Cerebellar cortex (tissue), 1 donor: ENCODE data around the gene KRT71.
A peak's percentile ranks its signal among the peaks of the same experiment; 100 is the strongest.

Source experiments
- DNase-seq: peaks from one replicate; pipeline ENCODE4 v3.0.0-alpha.2; 2015; ENCODE audit warnings: low spot score

KRT71 gene

GRCh38 chr12:52497975-52498374 lies 55.0 kb downstream of the KRT71 start:
- no peak for DNase-seq

- DNase-seq: no peak
Measured at GRCh38 chr12:52496590-52497071, 56.3 kb downstream of the KRT71 start.

- no peak for DNase-seq
Measured at GRCh38 chr12:52496054-52496453, 56.9 kb downstream of the KRT71 start.

GRCh38 chr12:52495389-52495788 lies 57.6 kb downstream of the KRT71 start:
- DNase-seq: peak; percentile 11

- DNase-seq: no peak
Measured at GRCh38 chr12:52494518-52494917, 58.4 kb downstream of the KRT71 start.

- DNase-seq: no peak
Measured at GRCh38 chr12:52494100-52494499, 58.8 kb downstream of the KRT71 start.
